ENCODE measurements around the gene SERPINA5. TPM values are rescaled to one million over a fixed set of nuclear protein-coding genes. Genes with fewer than 3 reads are reported as not detected.

The SERPINA5 gene
- total and polyA plus RNA-seq, 2 of the 8 experiments (the other 6 are each of a cell fraction or from before 2014, with no cell fraction given), result 1.8 to 1.9 TPM

GRCh38 chr14:94560291-94560665 lies 20.9 kb upstream of the SERPINA5 start:
- Histone ChIP-seq H3K23ac (ENCODE audit: insufficient read length) (no peak overlapping the region), H3K56ac (replicated peaks; ENCODE audit: insufficient read length, low read depth, low read length) (no peak overlapping the region), H2AK5ac (ENCODE audit: low read depth, low read length) (no peak overlapping the region), H4K5ac (ENCODE audit: insufficient read length, low read depth, low read length) (no peak overlapping the region), H2BK20ac (ENCODE audit: low read length) (no peak overlapping the region), H3K18ac (ENCODE audit: extremely low read depth, low read length) (no peak overlapping the region), H4K8ac (ENCODE audit: extremely low read depth, insufficient read depth, low read length) (no peak overlapping the region), H4K20me1 (replicated peaks in 1 of 2; ENCODE audit: control insufficient read depth in 1 of 2, insufficient read depth in 2 of 2, low read length in 2 of 2) (no peaks in the 10 kb centered on the region), H3K23me2 (ENCODE audit: low read depth, low read length) (no peaks in the 10 kb centered on the region), H2BK5ac (ENCODE audit: low read depth, low read length) (no peak overlapping the region), H3K9me3 (ENCODE audit: insufficient read depth in 2 of 2, low read depth in 1 of 2, low read length in 1 of 2) (no peaks in the 10 kb centered on the region), H3K4me1 (replicated peaks in 1 of 4; ENCODE audit: control insufficient read depth in 3 of 4, insufficient read depth in 4 of 4, low read length in 3 of 4) (no peaks in the 10 kb centered on the region), H3K4ac (replicated peaks; ENCODE audit: insufficient read length, low read depth, low read length) (no peak overlapping the region), H2BK15ac (ENCODE audit: low read length) (no peak overlapping the region), H3K4me3 (ENCODE audit: extremely low read depth in 1 of 4, insufficient read depth in 2 of 4, low read depth in 3 of 4, low read length in 4 of 4) (no peak overlapping the region), H3K4me2 (ENCODE audit: insufficient read depth in 1 of 2, low read depth in 2 of 2, low read length in 2 of 2) (no peak overlapping the region), H3K9ac (replicated peaks in 1 of 4; ENCODE audit: extremely low read depth in 1 of 4, low read depth in 3 of 4, low read length in 3 of 4) (no peak overlapping the region), H3K27ac (ENCODE audit: low read depth, low read length) (no peak overlapping the region), H3K79me1 (ENCODE audit: low read depth, low read length) (no peaks in the 10 kb centered on the region), H2AFZ (ENCODE audit: low read length) (no peak overlapping the region), H2BK12ac (ENCODE audit: low read depth, low read length) (no peak overlapping the region), H3K14ac (ENCODE audit: insufficient read length) (no peak overlapping the region), H2BK120ac (replicated peaks; ENCODE audit: low read depth, low read length) (no peak overlapping the region), H3K27me3 (replicated peaks in 1 of 4; ENCODE audit: control insufficient read depth in 3 of 4, extremely low read depth in 1 of 4, insufficient read depth in 3 of 4, low read length in 3 of 4) (no peaks in the 10 kb centered on the region), H4K91ac (replicated peaks; ENCODE audit: insufficient read length, low read length) (no peak overlapping the region), H3K79me2 (ENCODE audit: control insufficient read depth in 1 of 2, insufficient read depth in 2 of 2, low read length in 2 of 2) (no peaks in the 10 kb centered on the region), H3K36me3 (ENCODE audit: control insufficient read depth in 2 of 4, insufficient read depth in 4 of 4, low read length in 3 of 4) (no peaks in the 10 kb centered on the region)
- DNase-seq (ENCODE audit: low read depth in 1 of 2, low spot score in 2 of 2), result no peak
- ChIA-PET POLR2A (ENCODE audit: partially characterized antibody) (no interaction called here), CTCF (ENCODE audit: partially characterized antibody) (interaction anchor here (1.1 to 3.1 kb wide), 7 partner anchors 10 to 137 kb away, joined by 3 to 18 read pairs (median 4); no protein-coding TSS in a partner anchor)
- no peak for TF ChIP-seq EZH2 (IDR thresholded peaks at IDR 0.05; ENCODE audit: low read depth, low read length, severe bottlenecking)
- TF ChIP-seq KDM4A (IDR thresholded peaks at IDR 0.05; ENCODE audit: low read depth, low read length, severe bottlenecking), result no peak
- TF ChIP-seq MAX (IDR thresholded peaks at IDR 0.05), result no peak
- no peak for TF ChIP-seq SP4 (IDR thresholded peaks at IDR 0.05; ENCODE audit: low read length)
- TF ChIP-seq SAP30 (IDR thresholded peaks at IDR 0.05; ENCODE audit: insufficient read depth, insufficient replicate concordance, low read length), result no peak
- no peak for TF ChIP-seq ATF2 (IDR thresholded peaks at IDR 0.05; ENCODE audit: low read length)
- no peak for TF ChIP-seq TBP (IDR thresholded peaks at IDR 0.05; ENCODE audit: low read depth, low read length)
- TF ChIP-seq BACH1 (IDR thresholded peaks at IDR 0.05; ENCODE audit: low read length), result no peak
- TF ChIP-seq NANOG (IDR thresholded peaks at IDR 0.05; ENCODE audit: insufficient read depth, low read depth, low read length, poor library complexity, severe bottlenecking), result no peak
- no peak for TF ChIP-seq POLR2A (IDR thresholded peaks at IDR 0.05; ENCODE audit: control extremely low read depth in 1 of 2, low read depth in 2 of 2, low read length in 2 of 2)
- TF ChIP-seq POU5F1 (IDR thresholded peaks at IDR 0.05; ENCODE audit: low read depth, low read length), result no peak
- no peak for FAIRE-seq
- 84% methylated on average over 3 of the region's 3 CpGs; no CpG with 5 or more reads in 1 of the 2 experiments for WGBS, 2 experiments (ENCODE audit: extremely low coverage in 1 of 2, insufficient coverage in 1 of 2, insufficient read length in 1 of 2, insufficient replicate concordance in 2 of 2, low coverage in 1 of 2, low lambda C conversion rate in 2 of 2, missing lambda C conversion rate in 1 of 2)

Data from H1 (cell line).